Measurements from ENCODE around the gene JUNB. TPM values are rescaled to one million over a fixed set of nuclear protein-coding genes. Genes with fewer than 3 reads are reported as not detected.

The JUNB gene
- total and polyA plus RNA-seq, 10 of the 15 experiments (the other 5 are each of a cell fraction or from before 2014, with no cell fraction given): 0.55 to 144 (median 68.3) TPM

DNA sequence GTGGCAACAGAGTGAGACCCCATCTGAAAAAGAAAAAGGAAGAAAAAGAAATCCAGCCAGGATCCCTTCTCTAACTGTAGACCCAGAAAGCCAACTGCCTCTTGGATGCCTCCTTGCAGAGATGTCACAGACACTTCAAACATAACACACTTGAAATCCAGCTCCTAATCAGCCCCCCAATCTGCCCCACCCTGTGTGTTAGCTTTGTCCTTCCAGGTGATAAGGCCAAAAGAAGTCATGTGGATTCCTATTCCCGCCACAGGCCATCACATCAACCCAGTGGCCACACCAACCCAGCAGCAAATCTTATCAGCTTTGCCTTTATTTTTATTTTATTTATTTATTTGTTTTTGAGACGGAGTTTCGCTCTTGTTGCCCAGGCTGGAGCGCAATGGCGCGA, 31.6 kb upstream of the JUNB start:
- Histone ChIP-seq H3K4me3 (no peak overlapping the region), H3K4me1 (ENCODE audit: control insufficient read depth, insufficient read depth, low read length) (no peaks in the 10 kb centered on the region), H2AFZ (ENCODE audit: control insufficient read depth, low read depth, low read length) (no peak overlapping the region), H3K27me3 (replicated peaks in 1 of 2; ENCODE audit: control insufficient read depth in 2 of 2, insufficient read depth in 2 of 2, low read length in 1 of 2) (peaks cover 0 to 2% of the 10 kb centered on the region in 2 experiments; a peak in 2 of 4 replicates), H3K79me2 (ENCODE audit: control insufficient read depth, insufficient read depth, low read length) (no peaks in the 10 kb centered on the region), H4K20me1 (ENCODE audit: control insufficient read depth, insufficient read depth) (no peaks in the 10 kb centered on the region), H3K36me3 (ENCODE audit: control insufficient read depth in 2 of 2, insufficient read depth in 2 of 2, low read length in 1 of 2) (no peaks in the 10 kb centered on the region), H3K9me3 (replicated peaks; ENCODE audit: control insufficient read depth, insufficient read depth, low read length) (no peaks in the 10 kb centered on the region), H3K9ac (ENCODE audit: control insufficient read depth, insufficient read depth, low read length) (no peak overlapping the region), H3K4me2 (ENCODE audit: control insufficient read depth, insufficient read depth) (no peak overlapping the region), H3K27ac (ENCODE audit: control insufficient read depth, insufficient read depth) (no peak overlapping the region)
- in situ Hi-C loops (cut with MboI) (loop anchor here (5.0 kb wide), 1 partner anchor 38 kb away; no protein-coding TSS in a partner anchor), intact Hi-C loops (cut with micrococcal nuclease; ENCODE audit: unreplicated experiment) (loop anchor here (1.0 to 5.0 kb wide), 3 partner anchors 37 to 197 kb away; no protein-coding TSS in a partner anchor)
- POLR2A ChIA-PET: no interaction called here
- DNase-seq (ENCODE audit: low read depth, low spot score) (no peak), FAIRE-seq (no peak), ATAC-seq (no peak)
- TF ChIP-seq POLR2AphosphoS5 (IDR thresholded peaks at IDR 0.05; ENCODE audit: low read length) (no peak), CHD4 (IDR thresholded peaks at IDR 0.05) (no peak), IKZF1 (conservative IDR thresholded peaks at IDR 0.05) (no peak), HDGF (IDR thresholded peaks at IDR 0.05) (no peak), KAT2A (conservative IDR thresholded peaks at IDR 0.05; ENCODE audit: control insufficient read depth, low read depth, low read length) (no peak), GABPA (IDR thresholded peaks at IDR 0.05; ENCODE audit: low read depth) (no peak), SP1 (IDR thresholded peaks at IDR 0.05; ENCODE audit: low read depth, low read length) (no peak), RUNX3 (IDR thresholded peaks at IDR 0.05; ENCODE audit: low read length) (no peak), ZBED1 (IDR thresholded peaks at IDR 0.05; ENCODE audit: borderline replicate concordance) (no peak)
- TF ChIP-seq, protein P1, sequence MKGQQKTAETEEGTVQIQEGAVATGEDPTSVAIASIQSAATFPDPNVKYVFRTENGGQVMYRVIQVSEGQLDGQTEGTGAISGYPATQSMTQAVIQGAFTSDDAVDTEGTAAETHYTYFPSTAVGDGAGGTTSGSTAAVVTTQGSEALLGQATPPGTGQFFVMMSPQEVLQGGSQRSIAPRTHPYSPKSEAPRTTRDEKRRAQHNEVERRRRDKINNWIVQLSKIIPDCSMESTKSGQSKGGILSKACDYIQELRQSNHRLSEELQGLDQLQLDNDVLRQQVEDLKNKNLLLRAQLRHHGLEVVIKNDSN (IDR thresholded peaks at IDR 0.05; ENCODE audit: borderline replicate concordance, extremely low read length, insufficient read depth, low read depth, low read length): no peak
- TF ChIP-seq, protein P2, sequence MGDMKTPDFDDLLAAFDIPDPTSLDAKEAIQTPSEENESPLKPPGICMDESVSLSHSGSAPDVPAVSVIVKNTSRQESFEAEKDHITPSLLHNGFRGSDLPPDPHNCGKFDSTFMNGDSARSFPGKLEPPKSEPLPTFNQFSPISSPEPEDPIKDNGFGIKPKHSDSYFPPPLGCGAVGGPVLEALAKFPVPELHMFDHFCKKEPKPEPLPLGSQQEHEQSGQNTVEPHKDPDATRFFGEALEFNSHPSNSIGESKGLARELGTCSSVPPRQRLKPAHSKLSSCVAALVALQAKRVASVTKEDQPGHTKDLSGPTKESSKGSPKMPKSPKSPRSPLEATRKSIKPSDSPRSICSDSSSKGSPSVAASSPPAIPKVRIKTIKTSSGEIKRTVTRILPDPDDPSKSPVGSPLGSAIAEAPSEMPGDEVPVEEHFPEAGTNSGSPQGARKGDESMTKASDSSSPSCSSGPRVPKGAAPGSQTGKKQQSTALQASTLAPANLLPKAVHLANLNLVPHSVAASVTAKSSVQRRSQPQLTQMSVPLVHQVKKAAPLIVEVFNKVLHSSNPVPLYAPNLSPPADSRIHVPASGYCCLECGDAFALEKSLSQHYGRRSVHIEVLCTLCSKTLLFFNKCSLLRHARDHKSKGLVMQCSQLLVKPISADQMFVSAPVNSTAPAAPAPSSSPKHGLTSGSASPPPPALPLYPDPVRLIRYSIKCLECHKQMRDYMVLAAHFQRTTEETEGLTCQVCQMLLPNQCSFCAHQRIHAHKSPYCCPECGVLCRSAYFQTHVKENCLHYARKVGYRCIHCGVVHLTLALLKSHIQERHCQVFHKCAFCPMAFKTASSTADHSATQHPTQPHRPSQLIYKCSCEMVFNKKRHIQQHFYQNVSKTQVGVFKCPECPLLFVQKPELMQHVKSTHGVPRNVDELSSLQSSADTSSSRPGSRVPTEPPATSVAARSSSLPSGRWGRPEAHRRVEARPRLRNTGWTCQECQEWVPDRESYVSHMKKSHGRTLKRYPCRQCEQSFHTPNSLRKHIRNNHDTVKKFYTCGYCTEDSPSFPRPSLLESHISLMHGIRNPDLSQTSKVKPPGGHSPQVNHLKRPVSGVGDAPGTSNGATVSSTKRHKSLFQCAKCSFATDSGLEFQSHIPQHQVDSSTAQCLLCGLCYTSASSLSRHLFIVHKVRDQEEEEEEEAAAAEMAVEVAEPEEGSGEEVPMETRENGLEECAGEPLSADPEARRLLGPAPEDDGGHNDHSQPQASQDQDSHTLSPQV (IDR thresholded peaks at IDR 0.05): no peak
- TF ChIP-seq, protein P3, sequence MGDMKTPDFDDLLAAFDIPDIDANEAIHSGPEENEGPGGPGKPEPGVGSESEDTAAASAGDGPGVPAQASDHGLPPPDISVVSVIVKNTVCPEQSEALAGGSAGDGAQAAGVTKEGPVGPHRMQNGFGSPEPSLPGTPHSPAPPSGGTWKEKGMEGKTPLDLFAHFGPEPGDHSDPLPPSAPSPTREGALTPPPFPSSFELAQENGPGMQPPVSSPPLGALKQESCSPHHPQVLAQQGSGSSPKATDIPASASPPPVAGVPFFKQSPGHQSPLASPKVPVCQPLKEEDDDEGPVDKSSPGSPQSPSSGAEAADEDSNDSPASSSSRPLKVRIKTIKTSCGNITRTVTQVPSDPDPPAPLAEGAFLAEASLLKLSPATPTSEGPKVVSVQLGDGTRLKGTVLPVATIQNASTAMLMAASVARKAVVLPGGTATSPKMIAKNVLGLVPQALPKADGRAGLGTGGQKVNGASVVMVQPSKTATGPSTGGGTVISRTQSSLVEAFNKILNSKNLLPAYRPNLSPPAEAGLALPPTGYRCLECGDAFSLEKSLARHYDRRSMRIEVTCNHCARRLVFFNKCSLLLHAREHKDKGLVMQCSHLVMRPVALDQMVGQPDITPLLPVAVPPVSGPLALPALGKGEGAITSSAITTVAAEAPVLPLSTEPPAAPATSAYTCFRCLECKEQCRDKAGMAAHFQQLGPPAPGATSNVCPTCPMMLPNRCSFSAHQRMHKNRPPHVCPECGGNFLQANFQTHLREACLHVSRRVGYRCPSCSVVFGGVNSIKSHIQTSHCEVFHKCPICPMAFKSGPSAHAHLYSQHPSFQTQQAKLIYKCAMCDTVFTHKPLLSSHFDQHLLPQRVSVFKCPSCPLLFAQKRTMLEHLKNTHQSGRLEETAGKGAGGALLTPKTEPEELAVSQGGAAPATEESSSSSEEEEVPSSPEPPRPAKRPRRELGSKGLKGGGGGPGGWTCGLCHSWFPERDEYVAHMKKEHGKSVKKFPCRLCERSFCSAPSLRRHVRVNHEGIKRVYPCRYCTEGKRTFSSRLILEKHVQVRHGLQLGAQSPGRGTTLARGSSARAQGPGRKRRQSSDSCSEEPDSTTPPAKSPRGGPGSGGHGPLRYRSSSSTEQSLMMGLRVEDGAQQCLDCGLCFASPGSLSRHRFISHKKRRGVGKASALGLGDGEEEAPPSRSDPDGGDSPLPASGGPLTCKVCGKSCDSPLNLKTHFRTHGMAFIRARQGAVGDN (IDR thresholded peaks at IDR 0.05): no peak
- TF ChIP-seq, protein P4, sequence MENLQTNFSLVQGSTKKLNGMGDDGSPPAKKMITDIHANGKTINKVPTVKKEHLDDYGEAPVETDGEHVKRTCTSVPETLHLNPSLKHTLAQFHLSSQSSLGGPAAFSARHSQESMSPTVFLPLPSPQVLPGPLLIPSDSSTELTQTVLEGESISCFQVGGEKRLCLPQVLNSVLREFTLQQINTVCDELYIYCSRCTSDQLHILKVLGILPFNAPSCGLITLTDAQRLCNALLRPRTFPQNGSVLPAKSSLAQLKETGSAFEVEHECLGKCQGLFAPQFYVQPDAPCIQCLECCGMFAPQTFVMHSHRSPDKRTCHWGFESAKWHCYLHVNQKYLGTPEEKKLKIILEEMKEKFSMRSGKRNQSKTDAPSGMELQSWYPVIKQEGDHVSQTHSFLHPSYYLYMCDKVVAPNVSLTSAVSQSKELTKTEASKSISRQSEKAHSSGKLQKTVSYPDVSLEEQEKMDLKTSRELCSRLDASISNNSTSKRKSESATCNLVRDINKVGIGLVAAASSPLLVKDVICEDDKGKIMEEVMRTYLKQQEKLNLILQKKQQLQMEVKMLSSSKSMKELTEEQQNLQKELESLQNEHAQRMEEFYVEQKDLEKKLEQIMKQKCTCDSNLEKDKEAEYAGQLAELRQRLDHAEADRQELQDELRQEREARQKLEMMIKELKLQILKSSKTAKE (IDR thresholded peaks at IDR 0.05; ENCODE audit: low read depth, poor library complexity, severe bottlenecking): no peak
- RAD21 ChIA-PET (ENCODE audit: unreplicated experiment): interaction anchor here (1.2 to 9.0 kb wide), 7 partner anchors 17 to 88 kb away, joined by 3 to 76 read pairs (median 7); partner anchors contain the start of gene TNPO2
- SMC1A ChIA-PET (ENCODE audit: uncharacterized antibody, unreplicated experiment): interaction anchor here (1.2 to 2.6 kb wide), 6 partner anchors 22 to 87 kb away, joined by 3 to 31 read pairs (median 4); partner anchors contain the start of gene GET3
- BruUV-seq (replicated peaks): no TSS peak
- CTCF ChIA-PET: interaction anchor here (0.6 to 17.0 kb wide), 26 partner anchors 9 to 206 kb away, joined by 3 to 426 read pairs (median 4); partner anchors contain the start of genes DHPS, GCDH, GET3 and HOOK2
- WGBS (ENCODE audit: insufficient coverage, insufficient replicate concordance, low lambda C conversion rate, missing lambda C conversion rate): 71% methylated on average over 6 of the region's 6 CpGs

Data from GM12878 (cell line).